ENCODE results near the gene TEX26.

DNA sequence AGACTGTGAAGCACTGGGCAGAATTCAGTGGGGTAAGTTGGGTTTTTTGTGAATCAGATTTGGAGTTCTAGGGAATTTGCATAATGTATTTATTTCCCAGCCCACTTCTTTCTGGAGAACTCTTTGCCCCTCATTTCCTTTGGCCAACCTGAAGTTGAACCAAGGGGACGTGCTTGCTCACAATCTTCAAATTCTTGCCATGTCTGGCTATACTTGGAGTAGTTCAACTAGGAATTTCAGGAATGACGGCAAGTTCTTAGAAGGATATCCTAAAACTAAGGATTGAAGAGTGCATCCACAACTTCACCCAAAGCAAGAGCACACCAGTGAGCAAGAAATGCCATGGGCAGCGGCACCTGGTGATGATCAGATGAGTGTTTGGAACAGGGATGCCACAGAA, 88.5 kb downstream of the TEX26 start:
- TF ChIP-seq, protein P1, sequence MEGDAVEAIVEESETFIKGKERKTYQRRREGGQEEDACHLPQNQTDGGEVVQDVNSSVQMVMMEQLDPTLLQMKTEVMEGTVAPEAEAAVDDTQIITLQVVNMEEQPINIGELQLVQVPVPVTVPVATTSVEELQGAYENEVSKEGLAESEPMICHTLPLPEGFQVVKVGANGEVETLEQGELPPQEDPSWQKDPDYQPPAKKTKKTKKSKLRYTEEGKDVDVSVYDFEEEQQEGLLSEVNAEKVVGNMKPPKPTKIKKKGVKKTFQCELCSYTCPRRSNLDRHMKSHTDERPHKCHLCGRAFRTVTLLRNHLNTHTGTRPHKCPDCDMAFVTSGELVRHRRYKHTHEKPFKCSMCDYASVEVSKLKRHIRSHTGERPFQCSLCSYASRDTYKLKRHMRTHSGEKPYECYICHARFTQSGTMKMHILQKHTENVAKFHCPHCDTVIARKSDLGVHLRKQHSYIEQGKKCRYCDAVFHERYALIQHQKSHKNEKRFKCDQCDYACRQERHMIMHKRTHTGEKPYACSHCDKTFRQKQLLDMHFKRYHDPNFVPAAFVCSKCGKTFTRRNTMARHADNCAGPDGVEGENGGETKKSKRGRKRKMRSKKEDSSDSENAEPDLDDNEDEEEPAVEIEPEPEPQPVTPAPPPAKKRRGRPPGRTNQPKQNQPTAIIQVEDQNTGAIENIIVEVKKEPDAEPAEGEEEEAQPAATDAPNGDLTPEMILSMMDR (conservative IDR thresholded peaks at IDR 0.05; ENCODE audit: low read length), result no peak
- no peak for TF ChIP-seq EZH2phosphoT487 (IDR thresholded peaks at IDR 0.05; ENCODE audit: borderline replicate concordance, low read depth, low read length)

All from OCI-LY7 (cell line).